Body of pancreas (tissue), 4 donors: Measurements from ENCODE around the gene EVL. TPM values are rescaled to one million over a fixed set of nuclear protein-coding genes. Genes with fewer than 3 reads are reported as not detected.

ENCODE experiments used
- ATAC-seq: fragments of 150-250 bp; one replicate; pipeline ENCODE4 v1.9.1; 2016
- DNase-seq, 4 donors: peaks; one replicate each; pipeline ENCODE4 v3.0.0-alpha.2; 2019
- H3K27ac ChIP-seq, 4 donors: fragments of 200-600 bp; sonication (generic); 1 replicate in 3 of 4; 2 replicates in 1 of 4; pipeline versions ENCODE4 v1.5.1 to v1.6.1; 2016 to 2019; ENCODE audit warnings: mild to moderate bottlenecking in 1 of 4, mixed read lengths in 1 of 4, moderate library complexity in 1 of 4
- H3K27me3 ChIP-seq, 2 donors: fragments of 200-600 bp; sonication (generic); one replicate each; pipeline ENCODE4 v1.6.0; 2016; ENCODE audit warnings: mild to moderate bottlenecking in 1 of 2
- H3K36me3 ChIP-seq, 2 donors: fragments of 200-600 bp; sonication (generic); replicated peaks in 1 of 2; 2 replicates each; pipeline ENCODE4 v1.5.1; 2016; ENCODE audit warnings: low read depth in 2 of 2; ENCODE audit not compliant: insufficient read depth in 1 of 2
- H3K4me1 ChIP-seq: fragments of 200-600 bp; sonication (generic); one replicate; pipeline ENCODE4 v1.6.0; 2016
- H3K4me3 ChIP-seq, 2 donors: fragments of 200-600 bp; sonication (generic); 1 replicate in 1 of 2; 2 replicates in 1 of 2; pipeline ENCODE4 v1.5.1; 2016 to 2019
- H3K9me3 ChIP-seq, 3 donors: fragments of 200-600 bp; sonication (generic); 1 replicate in 2 of 3; 2 replicates in 1 of 3; pipeline ENCODE4 v1.5.1; 2016
- CTCF ChIP-seq, 7 experiments: fragments of 450-650 bp in 4 of 7; fragments of 200-600 bp in 3 of 7; sonication (generic) in 3 of 7; IDR thresholded peaks; one replicate each; pipeline ENCODE4 v1.5.1; 2016 to 2019; ENCODE audit warnings: antibody characterized with exemption in 7 of 7
- POLR2A ChIP-seq, 3 donors: fragments of 450-650 bp; IDR thresholded peaks; one replicate each; pipeline ENCODE4 v1.6.1; 2016; ENCODE audit warnings: antibody characterized with exemption in 3 of 3, mild to moderate bottlenecking in 2 of 3
- WGBS, 2 donors: methylation state at CpG; one replicate each; pipeline ENCODE4 v1.1.5; 2017; 5-methylcytosine and 5-hydroxymethylcytosine counted together
- intact Hi-C: fragments of 100-400 bp; cut with DNase I; formaldehyde crosslinking; loops from one replicate; pipeline ENCODE4 v1.15.1; 2023
- total RNA-seq, 2 donors: library from RNA; depleted of rRNA; stranded (reverse); fragments of >200 nt; gene quantifications; one replicate each; pipeline ENCODE4 v1.1.0, GENCODE V29; 2016

The EVL gene
- total RNA-seq, 2 donors from 2014 or later: 22.3 to 57.7 TPM

GRCh38 chr14:100140452-100141078 lies 75.3 kb downstream of the EVL start:
- 49 to 61% methylated on average over 13 to 16 of the region's 16 CpGs for WGBS, 2 donors
- intact Hi-C loops: no loop called here
- TF ChIP-seq POLR2A (IDR thresholded peaks at IDR 0.05): no peak
- peak in 5 of 7 experiments; percentile 19 to 40 (median 31) for TF ChIP-seq CTCF (IDR thresholded peaks at IDR 0.05)
- Histone ChIP-seq H3K9me3 (no peaks in the 10 kb centered on the region), H3K27ac (peak overlapping the region in 3 of 4 donors; percentile 72 to 81 (median 73)), H3K4me3 (no peak overlapping the region), H3K4me1 (peaks cover 21% of the 10 kb centered on the region), H3K36me3 (no peaks in the 10 kb centered on the region), H3K27me3 (no peaks in the 10 kb centered on the region)
- peak; percentile 28 for ATAC-seq
- DNase-seq: peak in 2 of 4 donors; percentile 42 to 44

GRCh38 chr14:100141098-100141497 lies 75.9 kb downstream of the EVL start:
- ATAC-seq (no peak), DNase-seq (no peak)
- intact Hi-C loops: no loop called here
- no peak for TF ChIP-seq POLR2A (IDR thresholded peaks at IDR 0.05)
- TF ChIP-seq CTCF (IDR thresholded peaks at IDR 0.05): no peak
- Histone ChIP-seq H3K4me1 (peaks cover 21% of the 10 kb centered on the region), H3K27me3 (no peaks in the 10 kb centered on the region), H3K4me3 (no peak overlapping the region), H3K27ac (peak overlapping the region in 3 of 4 donors; percentile 72 to 81 (median 73)), H3K36me3 (no peaks in the 10 kb centered on the region), H3K9me3 (no peaks in the 10 kb centered on the region)
- 79 to 94% methylated on average over 6 to 7 of the region's 7 CpGs for WGBS, 2 donors

- no peak for TF ChIP-seq CTCF (IDR thresholded peaks at IDR 0.05)
- peak in 1 of 3 donors; percentile 14 for TF ChIP-seq POLR2A (IDR thresholded peaks at IDR 0.05)
- DNase-seq: peak; percentile 56 to 82 (median 75)
- no peak overlapping the region for H3K4me3 ChIP-seq
- peak overlapping the region; percentile 25 to 81 (median 72) for H3K27ac ChIP-seq
- intact Hi-C loops: no loop called here
- no peaks in the 10 kb centered on the region for H3K36me3 ChIP-seq
- 32 to 35% methylated on average over 11 to 14 of the region's 14 CpGs for WGBS, 2 donors
- ATAC-seq: peak; percentile 58
- no peaks in the 10 kb centered on the region for H3K9me3 ChIP-seq
- no peaks in the 10 kb centered on the region for H3K27me3 ChIP-seq
- peaks cover 21% of the 10 kb centered on the region for H3K4me1 ChIP-seq
Measured at GRCh38 chr14:100142073-100143040, 77.1 kb downstream of the EVL start.

- H3K27ac ChIP-seq: peak overlapping the region in 3 of 4 donors; percentile 72 to 81 (median 73)
- DNase-seq: no peak
- peaks cover 21% of the 10 kb centered on the region for H3K4me1 ChIP-seq
Measured at GRCh38 chr14:100143523-100143922, 78.3 kb downstream of the EVL start.

More at GRCh38 chr14:100143523-100143922, 78.3 kb downstream of the EVL start:
- no peaks in the 10 kb centered on the region for H3K9me3 ChIP-seq
- TF ChIP-seq POLR2A (IDR thresholded peaks at IDR 0.05) (no peak), CTCF (IDR thresholded peaks at IDR 0.05) (no peak)
- no peak for ATAC-seq
- no peaks in the 10 kb centered on the region for H3K27me3 ChIP-seq
- intact Hi-C loops: no loop called here
- no peaks in the 10 kb centered on the region for H3K36me3 ChIP-seq
- no peak overlapping the region for H3K4me3 ChIP-seq
- 94 to 95% methylated on average over 4 to 13 of the region's 18 CpGs for WGBS, 2 donors
